A549 treated with AZD2906 at 1 μM for 4 hours (cell line): ENCODE results near the gene DPF3. TPM values are rescaled to one million over a fixed set of nuclear protein-coding genes. Genes with fewer than 3 reads are reported as not detected.

Experiments
- total RNA-seq: library from RNA; stranded (reverse); fragments of 200-300 nt; extraction: Qiagen RNA extraction; gene quantifications from 5 replicates; pipeline ENCODE4 v1.2.3, GENCODE V29; 2022

DPF3 gene
- 0.05 to 0.16 TPM (median 0.10 TPM) in 5 replicates for total RNA-seq

GRCh38 chr14:72893636-72894322 lies at the start of gene DPF3:
TSS of gene DPF3 (minus strand) at chr14:72894101. CDS start at chr14:72894088, 13 bp downstream.

GRCh38 chr14:72926292-72927028 lies 32.6 kb upstream of the DPF3 start, which contains the start of gene DCAF4:
TSS of gene DCAF4 (plus strand) at chr14:72926464. CDS start at chr14:72937979, 11,515 bp downstream.

Other genes with a start within 250 kb of the DPF3 start
- gene DCAF4, start 32.4 kb upstream of the DPF3 start, total RNA-seq, result 24.4 to 33.2 TPM (median 28.2 TPM) in 5 replicates
- gene ZFYVE1, start 133.0 kb upstream of the DPF3 start, total RNA-seq, result 9.5 to 10.7 TPM (median 9.8 TPM) in 5 replicates
- gene RBM25, start 164.4 kb upstream of the DPF3 start, total RNA-seq, result 45.0 to 66.5 TPM (median 49.8 TPM) in 5 replicates
- gene PSEN1, start 242.4 kb upstream of the DPF3 start, total RNA-seq, result 57.7 to 72.9 TPM (median 62.3 TPM) in 5 replicates